Measurements from ENCODE around the gene NES.

- no peak for TF ChIP-seq CTCF (IDR thresholded peaks at IDR 0.05; ENCODE audit: borderline replicate concordance, extremely low read depth, low read length, poor library complexity, severe bottlenecking)
- no peak for TF ChIP-seq EZH2 (IDR thresholded peaks at IDR 0.05; ENCODE audit: borderline replicate concordance, low read depth, low read length, severe bottlenecking)
Measured at GRCh38 chr1:156632355-156632754, 44.9 kb downstream of the NES start.

Measured in DND-41 (cell line).